PC-9 (cell line): Measurements from ENCODE around the gene RNF152.

ENCODE experiments used
- EZH2 ChIP-seq: fragments of 200-600 bp; sonication (generic); IDR thresholded peaks from 2 replicates; pipeline ENCODE4 v1.8.0; 2017; ENCODE audit warnings: antibody characterized with exemption, low read depth
- TF ChIP-seq, protein P1 (sequence below): fragments of 200-600 bp; sonication (generic); conservative IDR thresholded peaks from 2 replicates; pipeline ENCODE4 v1.6.1; 2017; ENCODE audit warnings: mixed run types, antibody characterized with exemption, mild to moderate bottlenecking, moderate library complexity

- TF ChIP-seq, protein P1, sequence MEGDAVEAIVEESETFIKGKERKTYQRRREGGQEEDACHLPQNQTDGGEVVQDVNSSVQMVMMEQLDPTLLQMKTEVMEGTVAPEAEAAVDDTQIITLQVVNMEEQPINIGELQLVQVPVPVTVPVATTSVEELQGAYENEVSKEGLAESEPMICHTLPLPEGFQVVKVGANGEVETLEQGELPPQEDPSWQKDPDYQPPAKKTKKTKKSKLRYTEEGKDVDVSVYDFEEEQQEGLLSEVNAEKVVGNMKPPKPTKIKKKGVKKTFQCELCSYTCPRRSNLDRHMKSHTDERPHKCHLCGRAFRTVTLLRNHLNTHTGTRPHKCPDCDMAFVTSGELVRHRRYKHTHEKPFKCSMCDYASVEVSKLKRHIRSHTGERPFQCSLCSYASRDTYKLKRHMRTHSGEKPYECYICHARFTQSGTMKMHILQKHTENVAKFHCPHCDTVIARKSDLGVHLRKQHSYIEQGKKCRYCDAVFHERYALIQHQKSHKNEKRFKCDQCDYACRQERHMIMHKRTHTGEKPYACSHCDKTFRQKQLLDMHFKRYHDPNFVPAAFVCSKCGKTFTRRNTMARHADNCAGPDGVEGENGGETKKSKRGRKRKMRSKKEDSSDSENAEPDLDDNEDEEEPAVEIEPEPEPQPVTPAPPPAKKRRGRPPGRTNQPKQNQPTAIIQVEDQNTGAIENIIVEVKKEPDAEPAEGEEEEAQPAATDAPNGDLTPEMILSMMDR, result no peak
- no peak for TF ChIP-seq EZH2
Observed at GRCh38 chr18:61876899-61877298, 15.9 kb downstream of the RNF152 start.
